Iris pigment epithelial cell (primary cell): ENCODE data around the gene EAPP.
"Not testable (repeated sequence)": the region's sequence is repeated elsewhere in the genome, so short reads cannot be mapped to it uniquely, and the experiment has no call there.

Experiments used
- DNase-seq: peaks from one replicate; pipeline ENCODE4 v3.0.0-alpha.2; 2011; ENCODE audit warnings: low read depth

The EAPP gene

DNA sequence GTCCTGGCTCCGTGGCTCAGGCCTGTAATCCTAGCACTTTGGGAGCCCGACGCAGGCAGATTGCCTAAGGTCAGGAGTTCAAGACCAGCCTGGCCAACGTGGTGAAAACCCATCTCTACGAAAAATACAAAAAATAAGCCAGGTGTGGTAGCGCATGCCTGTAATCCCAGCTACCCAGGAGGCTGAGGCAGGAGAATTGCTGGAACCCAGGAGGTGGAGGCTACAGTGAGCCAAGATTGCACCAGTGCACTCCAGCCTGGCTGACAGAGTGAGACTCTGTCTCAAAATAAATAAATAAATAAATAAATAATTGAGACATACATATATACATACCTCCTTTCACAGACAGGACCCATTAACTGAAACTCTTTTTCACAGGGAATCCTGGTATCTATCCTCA lies 1.4 kb downstream of the EAPP start:
- DNase-seq = not testable (repeated sequence)

DNA sequence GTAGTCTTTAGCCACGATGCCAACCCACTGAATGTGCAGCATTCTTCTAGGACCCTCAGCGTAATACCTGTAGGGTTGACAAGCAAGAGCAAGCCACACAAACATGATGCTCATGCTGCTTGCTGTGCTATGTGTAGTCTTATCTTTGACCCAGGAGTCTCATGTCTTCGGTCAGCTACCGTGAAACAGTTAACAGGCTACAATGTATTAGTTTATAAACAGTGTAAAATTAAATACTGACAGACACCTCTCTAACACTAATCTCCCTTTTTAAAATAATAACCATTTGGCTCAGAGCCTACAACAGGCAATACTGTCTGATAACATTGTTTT lies 1.9 kb downstream of the EAPP start:
- DNase-seq = no peak

DNA sequence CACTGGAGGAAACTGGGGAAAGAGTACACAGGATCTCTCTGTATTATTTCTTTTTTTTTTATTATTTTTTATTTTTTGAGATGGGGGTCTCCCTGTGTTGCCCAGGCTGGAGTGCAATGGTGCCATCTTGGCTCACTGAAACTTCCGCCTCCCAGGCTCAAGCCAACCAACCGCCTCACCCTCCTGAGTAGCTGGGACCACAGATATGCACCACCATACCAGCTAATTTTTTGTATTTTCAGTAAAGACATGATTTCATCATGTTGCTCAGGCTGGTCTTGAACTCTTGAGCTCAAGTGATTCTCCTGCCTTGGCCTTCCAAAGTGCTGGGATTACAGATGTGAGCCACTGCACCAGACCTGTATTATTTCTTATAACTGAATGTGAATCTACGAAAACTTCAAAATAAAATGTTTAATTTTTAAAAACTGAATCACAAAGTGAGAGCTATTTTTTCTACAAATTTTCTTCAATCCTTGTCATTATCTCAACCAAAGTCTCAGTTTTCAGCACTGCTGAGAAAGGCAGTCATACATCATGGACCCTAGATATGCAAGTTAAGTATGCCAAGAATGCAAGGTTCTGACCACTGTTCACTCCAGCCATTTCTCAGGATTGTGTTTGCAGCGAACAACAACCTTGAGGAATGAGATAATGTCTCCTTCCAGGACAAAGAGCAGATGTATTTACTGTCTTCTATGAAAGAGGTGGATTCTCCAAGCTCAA lies 2.4 kb downstream of the EAPP start:
- peak; percentile 96 for DNase-seq

- DNase-seq = no peak
These were observed 11.9 kb downstream of the EAPP start for GRCh38 chr14:34527591-34527990.

GRCh38 chr14:34524216-34524615 lies 15.3 kb downstream of the EAPP start:
- not testable (repeated sequence) for DNase-seq

DNA sequence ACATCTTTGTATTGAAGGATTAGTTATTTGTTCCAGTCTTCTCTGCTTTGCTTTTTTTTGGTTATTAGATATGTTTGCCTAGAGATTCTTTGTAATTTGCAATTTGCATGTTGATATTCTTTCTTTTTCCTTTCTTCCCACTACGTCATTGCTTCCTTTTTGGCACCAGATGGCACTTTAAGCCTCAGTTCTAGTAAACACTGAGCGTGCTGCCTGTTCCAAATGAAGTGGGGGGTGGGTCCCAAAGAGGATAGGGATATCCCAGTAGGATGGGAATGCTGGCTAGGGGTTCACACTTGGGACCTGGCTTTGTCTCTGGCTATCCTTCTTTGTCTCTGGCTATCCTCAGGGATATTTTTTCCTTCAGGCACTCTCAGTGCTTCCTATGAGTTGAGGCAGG lies 17.0 kb downstream of the EAPP start:
- no peak for DNase-seq

- DNase-seq = not testable (repeated sequence)
These were observed 18.4 kb downstream of the EAPP start for GRCh38 chr14:34521071-34521470.

DNA sequence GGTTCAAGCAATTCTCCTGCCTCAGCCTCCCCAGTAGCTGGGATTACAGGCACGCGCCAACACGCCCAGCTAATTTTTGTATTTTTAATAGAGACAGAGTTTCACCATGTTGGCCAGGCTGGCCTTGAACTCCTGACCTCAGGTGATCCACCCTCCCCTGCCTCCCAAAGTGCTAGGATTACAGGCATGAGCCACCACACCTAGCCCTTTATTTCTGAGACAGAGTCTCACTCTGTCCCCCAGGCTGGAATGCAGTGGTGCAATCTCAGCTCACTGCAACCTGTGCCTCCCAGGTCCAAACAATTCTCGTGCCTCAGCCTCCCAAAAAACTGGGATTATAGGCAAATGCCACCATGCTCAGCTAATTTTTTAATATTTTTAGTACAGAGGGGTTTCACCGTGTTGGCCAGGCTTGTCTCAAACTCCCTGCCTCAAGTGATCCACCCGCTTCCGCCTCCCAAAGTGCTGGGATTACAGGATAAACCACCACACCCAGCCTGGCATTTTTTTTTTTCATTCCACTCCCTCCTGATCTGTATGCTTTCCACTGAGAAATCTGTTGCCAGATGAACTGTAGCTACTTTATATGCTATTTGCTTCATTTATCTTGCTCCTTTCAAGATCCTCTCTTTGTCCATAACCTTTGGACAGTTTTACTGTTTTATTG lies 19.1 kb downstream of the EAPP start:
- not testable (repeated sequence) for DNase-seq

GRCh38 chr14:34507884-34508283 lies 31.6 kb downstream of the EAPP start:
- no peak for DNase-seq

DNA sequence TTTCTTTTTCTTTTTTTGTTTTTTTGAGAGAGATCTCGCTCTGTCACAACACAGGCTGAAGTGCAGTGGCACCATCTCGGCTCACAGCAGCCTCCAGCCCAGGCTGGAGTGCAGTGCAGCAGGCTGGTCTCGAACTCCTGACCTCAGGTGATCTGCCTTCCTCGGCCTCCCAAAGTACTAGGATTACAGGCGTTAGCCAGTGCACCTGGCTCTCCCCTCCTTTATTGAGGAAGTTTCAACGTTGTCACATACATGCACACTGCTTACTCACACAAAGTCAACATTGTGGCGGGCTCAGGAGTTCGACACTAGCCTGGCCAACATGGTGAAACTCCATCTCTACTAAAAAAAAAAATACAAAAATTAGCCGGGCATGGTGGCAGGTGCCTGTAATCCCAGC lies 32.0 kb downstream of the EAPP start:
- no peak for DNase-seq

DNA sequence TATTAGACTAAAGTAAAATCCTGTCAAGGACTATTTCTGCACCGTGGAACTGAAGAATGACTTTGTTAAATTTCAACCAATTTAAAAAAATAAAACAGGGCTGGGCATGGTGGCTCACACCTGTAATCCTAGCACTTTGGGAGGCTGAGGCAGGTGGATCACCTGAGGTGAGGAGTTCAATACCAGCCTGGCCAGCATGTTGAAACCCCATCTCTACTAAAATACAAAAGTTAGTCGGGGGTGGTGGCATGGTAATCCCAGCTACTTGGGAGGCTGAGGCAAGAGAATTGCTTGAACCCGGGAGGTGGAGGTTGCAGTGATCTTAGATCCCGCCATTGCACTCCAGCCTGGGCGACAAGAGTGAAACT lies 34.4 kb downstream of the EAPP start:
- DNase-seq = not testable (repeated sequence)

- DNase-seq = not testable (repeated sequence)
These were observed 35.5 kb downstream of the EAPP start for GRCh38 chr14:34504027-34504426.

DNA sequence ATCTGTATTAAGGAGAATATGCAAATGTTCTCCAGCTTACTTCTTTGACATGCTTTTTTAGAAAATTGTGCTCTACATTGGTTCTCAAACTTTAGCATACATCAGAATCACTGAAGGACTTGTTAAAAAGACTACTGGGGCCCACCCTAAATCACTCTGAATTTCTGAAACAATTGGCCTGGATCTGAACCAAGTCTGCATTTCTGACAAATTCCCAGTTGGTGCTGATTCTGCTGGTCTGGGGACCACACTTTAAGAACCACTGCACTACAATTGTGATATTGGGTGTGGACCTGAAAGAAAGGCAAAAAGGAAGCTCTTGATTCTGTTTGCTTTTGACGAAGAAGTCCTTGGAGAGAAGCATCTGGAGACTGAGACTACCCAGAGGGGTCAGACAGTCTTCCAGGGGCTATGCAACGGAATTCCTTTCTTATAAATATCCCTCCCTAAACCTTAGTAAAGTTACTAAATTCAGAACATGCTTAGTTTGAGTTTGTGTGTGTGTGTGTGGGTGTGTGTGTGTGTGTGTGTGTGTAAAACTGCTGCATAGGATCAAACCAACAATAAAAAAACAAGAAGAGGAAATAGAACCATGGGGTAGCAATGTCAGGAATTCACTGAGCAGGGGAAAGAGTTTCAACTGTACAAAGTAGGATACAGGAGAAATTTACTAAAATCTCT lies 36.8 kb downstream of the EAPP start:
- peak; percentile 59 for DNase-seq

DNA sequence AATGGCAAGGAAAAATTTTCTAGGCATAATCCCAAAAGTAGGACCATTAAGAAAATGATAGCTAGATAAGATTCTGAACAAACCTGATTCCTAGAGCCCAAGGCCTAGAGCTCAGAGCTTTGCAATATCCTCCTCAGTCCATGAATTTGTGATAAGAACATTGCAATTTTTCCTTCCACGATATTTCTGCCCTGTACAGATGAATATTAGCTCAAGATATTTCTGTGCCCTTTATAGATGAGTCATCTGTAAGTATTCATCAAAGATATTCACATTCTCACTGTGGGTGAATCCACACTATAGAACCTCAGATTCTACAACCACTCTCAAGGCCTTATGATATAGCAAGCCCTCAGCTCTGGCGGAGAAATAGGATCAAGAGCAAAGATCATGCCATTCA lies 37.5 kb downstream of the EAPP start:
- DNase-seq = peak; percentile 68

DNA sequence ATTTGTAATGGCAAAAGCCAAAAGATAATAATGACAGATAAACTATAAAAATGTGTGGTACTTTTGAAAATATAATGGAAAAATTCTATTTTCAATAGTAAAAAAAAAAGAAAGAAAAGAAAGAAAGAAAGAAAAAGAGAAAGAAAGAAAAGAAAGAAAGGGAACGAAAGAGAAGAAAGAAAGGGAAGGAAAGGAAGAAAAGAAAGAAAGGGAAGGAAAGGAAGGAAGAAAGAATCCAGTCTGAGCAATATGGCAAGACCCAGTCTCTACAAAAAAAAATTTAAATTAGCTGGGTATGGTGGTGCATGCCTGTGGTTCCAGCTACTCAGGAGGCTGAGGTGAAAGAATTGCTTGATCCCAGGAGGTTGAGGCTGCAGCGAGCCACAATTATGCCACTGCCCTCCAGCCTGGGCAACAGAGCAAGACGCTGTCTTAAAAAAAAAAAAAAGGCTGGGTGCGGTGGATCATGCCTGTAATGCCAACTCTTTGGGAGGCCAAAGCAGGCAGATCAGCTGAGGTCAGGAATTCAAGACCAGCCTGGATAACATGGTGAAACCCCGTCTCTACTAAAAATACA lies 38.4 kb downstream of the EAPP start:
- DNase-seq = peak; percentile 12

- peak; percentile 19 for DNase-seq
These were observed 40.7 kb downstream of the EAPP start for GRCh38 chr14:34498684-34499412.

- DNase-seq = peak; percentile 100
These were observed 42.6 kb downstream of the EAPP start for GRCh38 chr14:34496679-34497513.

DNA sequence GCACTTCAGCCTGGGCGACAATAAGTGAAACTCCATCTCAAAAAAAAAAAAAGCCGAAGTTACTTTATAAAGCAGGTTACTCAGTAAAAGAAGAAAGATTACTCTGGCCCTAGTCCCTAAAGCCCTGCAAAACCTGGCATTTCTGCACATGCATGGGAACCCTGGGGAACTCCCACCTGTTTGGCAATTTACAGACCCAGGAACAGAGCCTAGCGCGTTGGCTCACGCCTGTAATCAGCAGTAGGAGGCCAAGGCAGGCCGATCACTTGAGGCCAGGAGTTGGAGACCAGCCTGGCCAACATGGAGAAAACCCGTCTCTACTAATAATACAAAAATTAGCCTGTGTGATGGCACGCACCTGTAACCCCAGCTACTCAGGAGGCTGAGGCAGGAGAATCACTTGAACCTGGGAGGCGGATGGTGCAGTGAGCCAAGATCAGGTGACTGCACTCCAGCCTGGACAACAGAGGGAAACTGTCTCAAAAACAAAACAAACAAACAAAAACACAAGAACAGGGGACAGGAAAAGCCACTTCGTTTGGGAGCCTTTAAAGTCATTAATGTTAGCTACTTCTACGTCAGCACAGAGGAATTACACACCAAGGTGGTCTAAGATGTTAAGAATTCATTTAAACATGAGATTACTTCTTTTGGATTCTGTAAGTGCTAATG lies 43.4 kb downstream of the EAPP start:
- DNase-seq = no peak

GRCh38 chr14:34489324-34489723 lies 50.2 kb downstream of the EAPP start:
- DNase-seq = peak; percentile 26

DNA sequence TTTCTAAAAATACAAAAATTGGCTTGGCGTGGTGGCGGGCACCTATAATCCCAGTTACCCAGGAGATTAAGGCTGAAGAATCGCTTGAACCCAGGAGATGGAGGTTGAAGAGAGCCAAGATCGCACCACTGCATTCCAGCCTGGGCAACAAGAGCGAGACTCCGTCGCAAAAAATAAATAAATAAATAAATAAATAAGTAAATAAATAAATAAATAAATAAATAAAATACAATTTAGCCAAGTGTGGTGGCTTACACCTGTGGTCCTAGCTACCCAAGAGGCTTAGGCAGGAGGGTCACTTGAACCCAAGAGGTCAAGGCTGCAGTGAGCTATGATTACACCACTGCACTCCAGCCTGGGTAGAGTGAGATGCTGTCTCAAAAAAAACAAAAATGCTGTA lies 51.0 kb downstream of the EAPP start:
- no peak for DNase-seq

GRCh38 chr14:34484726-34485125 lies 54.8 kb downstream of the EAPP start:
- no peak for DNase-seq
